OCI-LY3 (cell line): ENCODE results near the gene ACAT2.

Source experiments
- CTCF ChIP-seq: fragments of 200-600, 300-600 bp; sonication (generic); IDR thresholded peaks from 2 replicates; pipeline ENCODE4 v1.5.1; 2014; ENCODE audit warnings: antibody characterized with exemption, low read length, low read depth
- EZH2phosphoT487 ChIP-seq: fragments of 200-600 bp; shearing (Covaris generic); IDR thresholded peaks from 2 replicates; pipeline ENCODE4 v1.6.1; 2018; ENCODE audit warnings: antibody characterized with exemption, mixed run types, low read depth

- TF ChIP-seq CTCF (no peak), EZH2phosphoT487 (no peak)
These were observed 26.4 kb downstream of the ACAT2 start for GRCh38 chr6:159788276-159788675.
